Bone marrow (tissue), 2 donors: ENCODE results near the gene DYNLT5.
"Not testable (repeated sequence)": the region's sequence is repeated elsewhere in the genome, so short reads cannot be mapped to it uniquely, and the experiment has no call there.

Source experiments
- DNase-seq, 2 donors: peaks; one replicate each; lab custom pipeline; 2025; lab: John Stamatoyannopoulos, UW

DYNLT5 gene

GRCh38 chr1:66788231-66788939 is 36.1 kb downstream of the DYNLT5 start:
- no peak for DNase-seq

GRCh38 chr1:66791621-66792610 is 39.7 kb downstream of the DYNLT5 start:
- DNase-seq = no peak

GRCh38 chr1:66795839-66796238 is 43.6 kb downstream of the DYNLT5 start:
- DNase-seq = not testable (repeated sequence)

- DNase-seq = no peak
Measured at GRCh38 chr1:66809245-66809644, 57.0 kb downstream of the DYNLT5 start.

DNA sequence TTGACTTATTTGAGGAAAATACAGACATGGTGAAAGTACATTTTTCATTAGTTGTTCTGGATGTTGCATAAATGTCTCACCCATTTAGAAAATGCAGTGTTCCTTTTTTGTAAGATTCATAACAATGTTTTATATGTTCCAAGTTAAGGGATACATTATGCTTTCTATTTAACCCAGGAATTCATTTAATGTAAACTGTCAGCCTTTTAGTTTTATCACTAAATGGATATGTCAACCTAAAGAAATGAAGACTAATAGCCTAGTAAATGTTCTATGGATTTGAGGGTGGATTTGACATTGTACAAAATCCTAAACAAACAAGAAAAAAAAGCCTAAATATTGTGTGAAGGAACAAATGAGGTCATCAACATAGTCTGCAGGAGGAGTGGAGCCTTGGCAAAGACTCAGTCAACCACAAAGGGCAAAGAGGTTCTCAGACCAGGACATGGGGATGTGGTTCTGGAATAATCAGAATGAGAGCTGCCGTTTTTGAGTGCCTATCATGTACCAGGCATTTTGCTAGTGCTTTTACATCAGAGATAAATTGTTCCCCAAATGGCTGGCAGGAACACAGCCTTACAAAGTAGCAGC is 57.6 kb downstream of the DYNLT5 start:
- no peak for DNase-seq

DNA sequence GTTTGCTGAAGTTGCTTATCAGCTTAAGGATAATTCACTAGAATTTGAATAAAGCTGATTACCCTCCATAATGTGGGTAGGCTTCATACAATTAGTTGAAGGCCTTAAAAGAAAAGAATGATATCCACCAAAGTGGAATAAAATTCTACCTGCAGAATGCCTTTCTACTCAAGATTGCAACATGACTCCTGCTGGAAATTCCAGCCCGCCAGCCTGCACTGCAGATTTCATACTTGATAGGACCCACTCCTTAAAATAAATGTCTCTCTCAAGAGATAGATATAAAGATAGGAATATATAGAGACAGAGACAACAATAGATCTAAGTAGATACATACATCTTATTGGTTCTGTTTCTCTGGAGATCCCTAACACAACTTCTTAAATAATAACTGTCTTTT is 72.5 kb downstream of the DYNLT5 start:
- DNase-seq = no peak
